ENCODE measurements around the gene ATP10A. TPM values are rescaled to one million over a fixed set of nuclear protein-coding genes. Genes with fewer than 3 reads are reported as not detected.
A peak's percentile ranks its signal among the peaks of the same experiment; 100 is the strongest.

ATP10A gene
- total and polyA plus RNA-seq, 2 donors from 2014 or later: 4.0 to 6.8 TPM

GRCh38 chr15:25733036-25733855, 129.9 kb downstream of the ATP10A start:
- Histone ChIP-seq H3K9ac (ENCODE audit: low read length in 3 of 3) (no peak overlapping the region), H3K27me3 (ENCODE audit: control insufficient read depth, insufficient read depth, low read length) (no peaks in the 10 kb centered on the region), H3K27ac (ENCODE audit: low read depth in 2 of 2, low read length in 2 of 2) (no peak overlapping the region), H3K9me3 (ENCODE audit: control insufficient read depth in 2 of 3, insufficient read depth in 1 of 3, low read length in 3 of 3) (no peaks in the 10 kb centered on the region), H3K4me3 (ENCODE audit: low read length in 3 of 3) (no peak overlapping the region), H3K36me3 (ENCODE audit: control insufficient read depth in 2 of 3, insufficient read depth in 3 of 3, low read length in 3 of 3) (no peaks in the 10 kb centered on the region), H3K4me1 (ENCODE audit: control insufficient read depth in 2 of 3, insufficient read depth in 2 of 3, low read depth in 1 of 3, low read length in 3 of 3) (peaks cover 0 to 5% (median 4%) of the 10 kb centered on the region in 3 donors)
- no peak for TF ChIP-seq CTCF (IDR thresholded peaks at IDR 0.05; ENCODE audit: borderline replicate concordance, extremely low read depth, insufficient read depth)
- intact Hi-C loops (cut with DNase I): no loop called here
- FAIRE-seq (no peak), DNase-seq (peak in 2 of 5 donors; percentile 29 to 34)

- H3K9me3 ChIP-seq (ENCODE audit: control insufficient read depth in 2 of 3, insufficient read depth in 1 of 3, low read length in 3 of 3): no peaks in the 10 kb centered on the region
- intact Hi-C loops (cut with DNase I): no loop called here
- no peaks in the 10 kb centered on the region for H3K27me3 ChIP-seq (ENCODE audit: control insufficient read depth, insufficient read depth, low read length)
- no peak overlapping the region for H3K9ac ChIP-seq (ENCODE audit: low read length in 3 of 3)
- H3K4me1 ChIP-seq (ENCODE audit: control insufficient read depth in 2 of 3, insufficient read depth in 2 of 3, low read depth in 1 of 3, low read length in 3 of 3): peaks cover 0 to 5% (median 0%) of the 10 kb centered on the region in 3 donors
- FAIRE-seq: no peak
- DNase-seq: peak in 1 of 5 donors; percentile 29
- H3K36me3 ChIP-seq (ENCODE audit: control insufficient read depth in 2 of 3, insufficient read depth in 3 of 3, low read length in 3 of 3): no peaks in the 10 kb centered on the region
- H3K4me3 ChIP-seq (ENCODE audit: low read length in 3 of 3): no peak overlapping the region
- H3K27ac ChIP-seq (ENCODE audit: low read depth in 2 of 2, low read length in 2 of 2): no peak overlapping the region
- no peak for TF ChIP-seq CTCF (IDR thresholded peaks at IDR 0.05; ENCODE audit: borderline replicate concordance, extremely low read depth, insufficient read depth)
These were observed 130.9 kb downstream of the ATP10A start for GRCh38 chr15:25732191-25732590.

GRCh38 chr15:25731411-25731810, 131.7 kb downstream of the ATP10A start:
- intact Hi-C loops (cut with DNase I): no loop called here
- FAIRE-seq (no peak), DNase-seq (no peak)
- Histone ChIP-seq H3K4me3 (ENCODE audit: low read length in 3 of 3) (no peak overlapping the region), H3K9ac (ENCODE audit: low read length in 3 of 3) (no peak overlapping the region), H3K4me1 (ENCODE audit: control insufficient read depth in 2 of 3, insufficient read depth in 2 of 3, low read depth in 1 of 3, low read length in 3 of 3) (peaks cover 0 to 5% (median 0%) of the 10 kb centered on the region in 3 donors), H3K27me3 (ENCODE audit: control insufficient read depth, insufficient read depth, low read length) (no peaks in the 10 kb centered on the region), H3K36me3 (ENCODE audit: control insufficient read depth in 2 of 3, insufficient read depth in 3 of 3, low read length in 3 of 3) (no peaks in the 10 kb centered on the region), H3K9me3 (ENCODE audit: control insufficient read depth in 2 of 3, insufficient read depth in 1 of 3, low read length in 3 of 3) (no peaks in the 10 kb centered on the region), H3K27ac (ENCODE audit: low read depth in 2 of 2, low read length in 2 of 2) (no peak overlapping the region)
- TF ChIP-seq CTCF (IDR thresholded peaks at IDR 0.05; ENCODE audit: borderline replicate concordance, extremely low read depth, insufficient read depth): no peak
